ENCODE measurements around the gene SORBS1. TPM values are rescaled to one million over a fixed set of nuclear protein-coding genes. Genes with fewer than 3 reads are reported as not detected.

SORBS1 gene
- total and polyA plus RNA-seq, 5 experiments from 2014 or later, result 0.25 to 1.7 (median 0.49) TPM

DNA sequence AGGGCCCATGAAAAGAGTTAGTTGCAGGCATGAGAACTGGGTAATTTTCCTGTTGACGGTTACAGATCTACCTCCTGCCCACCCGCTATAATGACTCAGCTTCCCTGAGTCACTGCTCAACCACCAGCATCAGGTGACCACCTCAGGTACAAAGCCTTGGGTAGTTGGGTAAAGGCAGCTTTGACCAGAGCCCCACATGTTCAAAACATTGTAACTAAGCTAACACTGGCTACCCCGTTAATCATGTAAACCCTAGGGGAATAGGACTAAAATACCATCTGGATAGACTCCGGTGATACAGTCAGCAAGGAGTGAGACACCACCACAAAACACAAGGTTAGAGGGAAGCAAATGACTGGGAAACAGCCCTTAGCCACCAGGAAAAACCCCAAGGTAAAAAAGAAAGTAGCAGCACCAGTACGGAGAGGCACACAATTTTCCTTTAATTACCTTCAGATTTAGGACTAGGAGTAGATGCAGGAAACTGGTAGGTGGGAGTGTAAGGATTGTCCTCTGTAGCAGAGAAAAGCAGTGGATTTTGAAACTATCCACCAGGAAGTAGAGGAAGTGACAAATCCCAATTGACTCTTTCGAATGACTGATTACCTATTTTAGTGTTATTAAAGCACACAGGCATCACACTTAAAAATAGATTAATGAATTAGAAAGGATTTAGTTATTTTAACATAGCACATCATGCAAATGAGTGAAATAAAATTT is 166.8 kb downstream of the SORBS1 start:
- peaks cover 0 to 10% (median 0%) of the 10 kb centered on the region in 5 donors for H3K27me3 Mint-ChIP-seq
- peak overlapping the region in 1 of 10 donors; percentile 36 for H3K27ac Mint-ChIP-seq
- POLR2A ChIA-PET, result no interaction called here
- no peaks in the 10 kb centered on the region for H3K4me1 Mint-ChIP-seq
- H3K4me3 Mint-ChIP-seq, result no peak overlapping the region
- H3K36me3 Mint-ChIP-seq, result peaks cover 0 to 3% (median 0%) of the 10 kb centered on the region in 3 donors
- no peak for ATAC-seq
- no peak for DNase-seq
- H3K9me3 Mint-ChIP-seq, result peaks cover 0 to 2% (median 0%) of the 10 kb centered on the region in 9 donors

DNA sequence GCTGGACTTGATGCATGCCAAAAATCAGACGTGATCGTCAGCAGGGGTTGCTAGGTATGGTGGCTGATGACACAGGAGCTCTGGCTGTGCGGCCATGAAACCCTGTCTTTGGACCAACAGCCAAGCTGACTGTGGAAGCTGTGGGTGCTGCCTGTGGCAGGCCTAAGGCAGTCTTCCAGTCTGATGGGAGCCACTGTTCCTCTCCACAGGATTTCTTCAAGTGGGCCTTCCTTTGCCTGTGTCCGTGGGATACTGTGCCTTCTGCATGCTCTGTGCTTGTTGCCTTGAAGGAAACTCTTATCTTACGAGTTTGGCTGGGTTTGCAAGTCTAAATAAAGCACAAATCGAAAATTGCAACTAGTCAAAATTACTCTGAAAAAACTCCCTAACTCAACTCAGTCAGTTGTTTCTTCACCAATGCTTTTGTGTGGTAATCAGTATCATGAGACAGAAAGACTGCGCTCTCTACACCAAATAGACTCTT is 168.4 kb downstream of the SORBS1 start:
- Mint-ChIP-seq H3K36me3 (peaks cover 0 to 3% (median 0%) of the 10 kb centered on the region in 3 donors), H3K27ac (no peak overlapping the region), H3K9me3 (peaks cover 0 to 2% (median 0%) of the 10 kb centered on the region in 9 donors), H3K27me3 (peaks cover 0 to 10% (median 0%) of the 10 kb centered on the region in 5 donors), H3K4me3 (no peak overlapping the region), H3K4me1 (no peaks in the 10 kb centered on the region)
- ATAC-seq, result no peak
- DNase-seq, result no peak
- POLR2A ChIA-PET, result no interaction called here

DNA sequence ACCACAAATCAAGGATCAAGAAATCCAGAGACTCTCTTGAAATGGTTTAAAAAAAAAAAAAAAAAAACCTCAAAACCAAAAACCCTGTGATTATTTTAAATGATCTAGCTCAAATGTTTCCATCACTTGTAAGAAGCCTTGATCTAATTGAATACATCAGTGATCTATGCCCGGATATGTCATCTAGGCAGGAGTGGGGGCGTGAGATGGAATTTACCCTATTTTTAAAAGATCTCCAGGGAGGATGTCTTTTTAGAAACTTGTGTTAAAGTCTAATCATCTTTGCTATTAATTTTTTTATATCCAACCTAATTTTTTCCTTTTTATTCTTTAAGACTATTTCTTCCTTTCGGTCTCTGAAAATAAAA is 169.0 kb downstream of the SORBS1 start:
- H3K27ac Mint-ChIP-seq, result no peak overlapping the region
- no peak for ATAC-seq
- POLR2A ChIA-PET, result no interaction called here

DNA sequence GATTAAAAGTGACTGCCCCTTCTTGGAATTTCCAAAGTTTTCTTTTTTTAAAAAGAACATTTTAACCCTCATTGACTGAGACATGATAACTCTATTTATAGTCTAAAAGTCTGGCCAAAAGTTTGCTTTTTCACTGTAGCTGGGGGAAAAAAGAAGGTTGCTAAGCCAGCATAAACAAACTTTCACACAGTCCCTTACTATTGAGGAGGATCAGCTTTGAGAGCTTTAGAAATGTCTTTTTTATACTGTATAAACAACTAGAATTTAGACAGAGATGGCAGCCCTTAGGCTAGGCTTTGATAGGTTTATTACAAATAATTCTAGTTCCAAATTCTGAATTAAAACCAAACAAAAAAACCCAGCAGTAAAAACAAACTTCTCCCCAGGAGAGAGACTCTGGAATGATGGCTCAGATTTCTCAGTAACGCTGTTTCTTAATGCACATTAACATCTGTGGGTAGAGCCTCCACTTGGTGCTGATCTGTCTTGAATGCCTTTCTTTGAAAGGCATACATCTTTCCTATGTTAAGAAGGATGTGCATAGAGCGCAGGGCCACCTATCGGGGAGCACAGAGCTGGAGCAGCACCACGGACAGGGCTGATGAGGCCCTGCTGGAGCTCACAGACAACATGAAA is 169.5 kb downstream of the SORBS1 start:
- Mint-ChIP-seq H3K27me3 (peaks cover 0 to 10% (median 0%) of the 10 kb centered on the region in 5 donors), H3K36me3 (peaks cover 0 to 3% (median 0%) of the 10 kb centered on the region in 3 donors), H3K9me3 (peaks cover 0 to 2% (median 0%) of the 10 kb centered on the region in 9 donors), H3K4me1 (peaks cover 0 to 2% (median 0%) of the 10 kb centered on the region in 4 donors), H3K27ac (no peak overlapping the region), H3K4me3 (no peak overlapping the region)
- POLR2A ChIA-PET, result no interaction called here
- DNase-seq (no peak), ATAC-seq (no peak)

More for the DNA sequence above, 169.0 kb downstream of the SORBS1 start:
- peaks cover 0 to 10% (median 0%) of the 10 kb centered on the region in 5 donors for H3K27me3 Mint-ChIP-seq
- peaks cover 0 to 2% (median 0%) of the 10 kb centered on the region in 9 donors for H3K9me3 Mint-ChIP-seq
- H3K4me1 Mint-ChIP-seq, result peaks cover 0 to 2% (median 0%) of the 10 kb centered on the region in 4 donors
- no peak for DNase-seq
- peaks cover 0 to 3% (median 0%) of the 10 kb centered on the region in 3 donors for H3K36me3 Mint-ChIP-seq
- no peak overlapping the region for H3K4me3 Mint-ChIP-seq

DNA sequence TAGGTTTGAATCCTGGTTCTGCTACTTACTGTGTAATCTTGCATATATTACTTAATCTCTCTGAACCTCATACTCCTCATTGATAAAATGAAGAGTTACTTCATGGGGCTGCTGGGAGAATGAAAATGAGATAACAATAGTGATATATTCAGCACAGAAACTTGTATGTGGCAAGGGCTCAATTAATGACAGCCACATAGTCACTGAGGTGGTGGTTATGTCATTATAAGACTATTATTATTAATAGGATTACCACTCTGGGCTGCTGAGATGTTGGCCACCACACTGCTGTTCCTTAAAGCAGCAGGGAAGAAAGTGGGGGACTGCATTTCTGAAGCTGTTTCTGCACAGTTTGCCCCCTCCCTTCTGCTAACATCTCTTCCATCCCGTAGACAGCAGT is 170.0 kb downstream of the SORBS1 start:
- Mint-ChIP-seq H3K9me3 (peaks cover 0 to 2% (median 0%) of the 10 kb centered on the region in 9 donors), H3K36me3 (peaks cover 0 to 3% (median 0%) of the 10 kb centered on the region in 3 donors), H3K27ac (no peak overlapping the region), H3K27me3 (peaks cover 0 to 10% (median 0%) of the 10 kb centered on the region in 5 donors), H3K4me3 (no peak overlapping the region), H3K4me1 (peaks cover 0 to 2% (median 0%) of the 10 kb centered on the region in 4 donors)
- no peak for ATAC-seq
- DNase-seq, result no peak
- POLR2A ChIA-PET, result no interaction called here

DNA sequence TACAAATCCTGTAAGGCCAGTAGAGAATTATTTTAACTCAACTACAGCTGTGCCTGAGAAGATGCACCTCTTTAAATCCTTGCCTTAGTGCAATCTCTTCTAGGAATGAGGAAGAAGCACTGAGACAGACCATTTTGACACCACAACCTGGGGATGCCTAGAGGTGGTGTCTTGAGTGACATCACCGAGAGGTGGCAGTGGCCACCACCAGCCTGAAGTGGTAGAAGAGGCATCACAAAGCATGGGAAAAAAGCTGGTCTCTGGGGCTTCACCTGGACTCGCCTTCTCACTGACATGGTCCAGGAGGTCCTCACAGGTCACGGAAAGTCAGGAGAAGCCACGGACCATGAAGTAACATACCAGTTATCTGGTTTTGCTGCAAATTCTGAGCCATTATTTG is 171.2 kb downstream of the SORBS1 start:
- DNase-seq (no peak), ATAC-seq (no peak)
- peaks cover 0 to 9% (median 0%) of the 10 kb centered on the region in 5 donors for H3K27me3 Mint-ChIP-seq
- H3K9me3 Mint-ChIP-seq, result peaks cover 0 to 2% (median 0%) of the 10 kb centered on the region in 9 donors
- H3K4me3 Mint-ChIP-seq, result no peak overlapping the region
- POLR2A ChIA-PET, result no interaction called here
- no peaks in the 10 kb centered on the region for H3K36me3 Mint-ChIP-seq
- peaks cover 0 to 2% (median 0%) of the 10 kb centered on the region in 4 donors for H3K4me1 Mint-ChIP-seq
- H3K27ac Mint-ChIP-seq, result no peak overlapping the region

DNA sequence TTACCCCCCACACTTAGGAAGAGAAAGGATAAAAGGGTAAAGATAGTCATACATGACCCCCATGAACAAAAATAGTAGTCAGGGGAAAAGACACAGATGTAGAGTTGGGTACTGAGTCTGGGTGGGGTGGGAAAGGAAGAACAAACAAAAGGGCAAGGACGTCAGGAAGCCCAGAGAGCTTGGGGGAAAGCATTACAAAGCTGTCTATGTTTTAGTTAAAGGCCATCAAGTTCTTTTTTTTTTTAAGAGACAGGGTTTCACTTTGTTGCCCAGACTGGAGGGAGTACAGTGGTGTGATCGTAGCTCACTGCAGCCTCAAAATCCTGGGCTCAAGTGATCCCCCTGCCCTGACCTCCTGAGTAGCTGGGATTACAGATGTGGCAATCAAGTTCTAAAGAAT is 172.0 kb downstream of the SORBS1 start:
- peaks cover 0 to 6% (median 0%) of the 10 kb centered on the region in 5 donors for H3K27me3 Mint-ChIP-seq
- no peak for DNase-seq
- peaks cover 0 to 2% (median 0%) of the 10 kb centered on the region in 4 donors for H3K4me1 Mint-ChIP-seq
- ATAC-seq, result no peak
- H3K4me3 Mint-ChIP-seq, result no peak overlapping the region
- no peaks in the 10 kb centered on the region for H3K36me3 Mint-ChIP-seq
- POLR2A ChIA-PET, result no interaction called here
- H3K27ac Mint-ChIP-seq, result peak overlapping the region in 1 of 10 donors; percentile 34
- H3K9me3 Mint-ChIP-seq, result no peaks in the 10 kb centered on the region

DNA sequence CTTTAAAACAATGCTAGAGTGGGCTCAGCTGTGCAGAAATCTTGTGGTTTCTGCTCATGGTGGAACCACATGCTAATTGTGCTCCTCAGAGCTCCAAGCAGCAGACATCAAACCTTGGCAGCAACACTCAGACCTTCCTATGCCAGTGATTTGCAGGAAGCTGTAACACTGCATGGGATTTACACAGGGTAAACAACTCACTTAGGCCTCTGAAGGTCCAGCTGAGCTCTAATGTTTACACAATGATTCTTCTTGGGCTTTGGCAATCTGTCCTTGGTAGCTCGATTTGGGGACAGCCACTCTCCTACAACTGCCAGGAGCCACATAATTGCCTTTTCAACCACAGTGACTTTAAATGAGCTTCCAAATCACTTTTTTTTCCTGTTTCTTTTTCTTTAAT is 172.6 kb downstream of the SORBS1 start:
- ATAC-seq (no peak), DNase-seq (no peak)
- H3K36me3 Mint-ChIP-seq, result no peaks in the 10 kb centered on the region
- H3K27me3 Mint-ChIP-seq, result no peaks in the 10 kb centered on the region
- H3K4me3 Mint-ChIP-seq, result no peak overlapping the region
- peaks cover 0 to 2% (median 0%) of the 10 kb centered on the region in 4 donors for H3K4me1 Mint-ChIP-seq
- POLR2A ChIA-PET, result no interaction called here
- no peaks in the 10 kb centered on the region for H3K9me3 Mint-ChIP-seq
- H3K27ac Mint-ChIP-seq, result no peak overlapping the region

DNA sequence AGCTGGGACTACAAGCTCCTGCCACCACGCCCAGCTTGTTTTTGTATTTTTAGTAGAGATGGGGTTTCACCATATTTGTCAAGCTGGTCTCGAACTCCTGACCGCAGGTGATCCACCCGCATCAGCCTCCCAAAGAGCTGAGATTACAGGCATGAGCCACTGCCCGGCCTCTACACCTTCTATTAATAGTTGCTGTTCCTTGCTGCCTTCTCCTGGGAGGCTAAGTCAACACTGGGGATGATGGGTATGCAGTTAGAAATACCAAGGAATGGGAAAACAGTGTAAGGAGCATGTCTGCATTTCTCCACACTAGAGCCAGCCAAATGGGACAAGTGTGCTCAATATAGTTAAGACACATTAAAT is 173.1 kb downstream of the SORBS1 start:
- Mint-ChIP-seq H3K4me3 (no peak overlapping the region), H3K36me3 (no peaks in the 10 kb centered on the region), H3K27me3 (no peaks in the 10 kb centered on the region), H3K9me3 (no peaks in the 10 kb centered on the region), H3K4me1 (peaks cover 0 to 2% (median 0%) of the 10 kb centered on the region in 4 donors), H3K27ac (no peak overlapping the region)
- ATAC-seq (no peak), DNase-seq (no peak)
- POLR2A ChIA-PET, result no interaction called here

DNA sequence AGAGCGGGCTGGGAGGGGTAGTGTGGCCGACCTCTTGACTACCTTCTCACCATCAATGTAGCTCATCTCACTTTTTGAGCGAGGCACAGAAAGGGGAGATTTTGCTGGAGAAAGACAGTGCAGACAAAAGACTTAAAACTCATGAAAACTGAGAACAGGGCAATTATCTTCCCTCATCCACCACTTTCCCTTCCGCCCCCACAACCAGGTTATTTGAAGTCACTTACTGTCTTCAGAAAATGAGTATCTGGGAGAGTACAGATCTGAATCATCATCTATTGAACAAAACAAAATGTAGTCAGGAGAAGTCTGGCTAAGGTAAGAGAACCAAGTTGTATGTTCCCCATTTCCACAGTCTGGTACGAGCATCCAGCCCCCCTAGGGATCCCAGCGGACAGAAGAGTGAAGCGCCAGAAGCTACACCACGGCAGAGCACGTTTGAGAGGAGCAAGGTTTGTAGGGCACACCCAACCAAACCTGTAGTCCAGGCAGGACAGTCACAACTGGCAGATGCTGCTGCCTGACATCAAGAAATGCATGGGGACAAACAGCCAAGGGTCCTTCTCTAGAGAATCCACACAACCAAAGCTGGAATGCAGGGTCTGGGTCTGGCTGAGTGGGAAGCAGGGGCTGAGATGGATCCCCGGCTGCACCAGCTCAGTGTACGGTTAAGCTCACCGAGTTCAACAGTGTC is 177.0 kb downstream of the SORBS1 start:
- no peak for ATAC-seq
- peak overlapping the region in 1 of 10 donors; percentile 74 for H3K27ac Mint-ChIP-seq
- no peak for DNase-seq

DNA sequence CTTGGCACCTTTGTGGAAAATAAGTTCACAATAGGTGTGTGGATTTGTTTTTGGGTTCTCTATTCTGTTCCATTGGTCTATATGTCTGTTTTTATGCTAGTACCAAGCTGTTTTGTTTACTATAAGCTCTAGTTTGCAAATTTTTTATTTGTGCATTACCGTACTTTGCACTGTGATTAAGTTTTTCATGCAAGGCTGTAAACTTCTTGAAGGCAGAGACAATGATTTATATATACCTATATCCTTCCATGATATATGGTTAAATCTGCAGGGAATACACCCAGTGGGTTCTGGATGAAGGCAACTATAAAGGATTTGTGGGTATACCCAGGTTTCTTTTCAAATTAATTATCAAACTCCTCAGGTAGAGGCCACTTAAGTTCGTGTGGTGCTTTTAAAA is 178.6 kb downstream of the SORBS1 start:
- Mint-ChIP-seq H3K9me3 (no peaks in the 10 kb centered on the region), H3K4me1 (peaks cover 0 to 1% (median 0%) of the 10 kb centered on the region in 4 donors), H3K27me3 (no peaks in the 10 kb centered on the region), H3K36me3 (peaks cover 0 to 3% (median 3%) of the 10 kb centered on the region in 3 donors), H3K27ac (no peak overlapping the region), H3K4me3 (no peak overlapping the region)
- POLR2A ChIA-PET, result no interaction called here
- ATAC-seq (no peak), DNase-seq (no peak)

More for the DNA sequence above, 177.0 kb downstream of the SORBS1 start:
- POLR2A ChIA-PET, result no interaction called here
- no peaks in the 10 kb centered on the region for H3K9me3 Mint-ChIP-seq
- H3K4me3 Mint-ChIP-seq, result no peak overlapping the region
- H3K27me3 Mint-ChIP-seq, result no peaks in the 10 kb centered on the region
- peaks cover 0 to 2% (median 0%) of the 10 kb centered on the region in 4 donors for H3K4me1 Mint-ChIP-seq
- peaks cover 0 to 3% (median 3%) of the 10 kb centered on the region in 3 donors for H3K36me3 Mint-ChIP-seq

DNA sequence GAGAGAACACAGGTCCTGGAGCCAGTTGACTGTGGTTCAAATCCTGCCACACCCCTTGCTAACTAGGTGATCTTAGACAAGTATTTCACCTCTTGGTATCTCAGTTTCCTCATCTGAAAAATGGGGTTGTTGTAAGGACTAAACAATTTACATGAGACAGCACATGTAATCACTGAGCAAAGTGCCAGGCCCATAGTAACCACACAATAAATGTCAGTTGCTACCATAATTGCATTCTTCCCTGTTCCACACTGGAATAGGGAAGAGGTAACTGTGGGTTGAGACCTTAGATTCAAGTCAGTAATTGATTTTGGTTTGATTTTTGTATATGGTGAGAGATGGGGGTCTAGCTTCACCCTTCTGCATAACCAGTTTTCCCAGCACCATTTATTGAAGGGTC is 179.0 kb downstream of the SORBS1 start:
- Mint-ChIP-seq H3K27ac (no peak overlapping the region), H3K36me3 (peaks cover 0 to 3% (median 3%) of the 10 kb centered on the region in 3 donors), H3K4me3 (no peak overlapping the region), H3K9me3 (no peaks in the 10 kb centered on the region), H3K27me3 (no peaks in the 10 kb centered on the region), H3K4me1 (no peaks in the 10 kb centered on the region)
- POLR2A ChIA-PET, result no interaction called here
- no peak for ATAC-seq
- no peak for DNase-seq

DNA sequence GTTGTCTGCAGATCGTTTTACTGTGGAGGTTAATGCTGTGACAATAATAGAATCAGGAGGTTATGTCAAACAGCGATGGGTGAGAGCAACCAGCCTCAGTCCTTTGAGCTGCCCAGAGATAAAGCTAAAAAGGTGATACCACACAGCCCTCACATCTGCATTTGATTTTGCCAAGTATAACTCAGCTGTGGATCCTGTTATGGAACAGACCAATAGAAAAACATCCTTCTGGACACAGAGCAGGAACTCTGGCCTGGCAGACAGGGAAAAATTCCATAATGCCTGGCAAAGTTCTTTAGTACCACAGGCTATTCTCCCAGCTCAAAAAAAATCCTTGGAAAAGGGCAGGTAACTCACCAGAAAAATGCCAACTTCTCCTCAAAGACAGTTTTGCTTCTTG is 183.2 kb downstream of the SORBS1 start:
- ATAC-seq (no peak), DNase-seq (no peak)
- Mint-ChIP-seq H3K27ac (no peak overlapping the region), H3K36me3 (peaks cover 5 to 11% (median 5%) of the 10 kb centered on the region in 3 donors), H3K9me3 (peaks cover 0 to 15% (median 6%) of the 10 kb centered on the region in 9 donors), H3K27me3 (peaks cover 0 to 11% (median 2%) of the 10 kb centered on the region in 5 donors), H3K4me1 (no peaks in the 10 kb centered on the region), H3K4me3 (no peak overlapping the region)
- POLR2A ChIA-PET, result no interaction called here
